Left ventricle myocardium superior (tissue), 1 donor: ENCODE results near the gene METTL16. TPM values are rescaled to one million over a fixed set of nuclear protein-coding genes. Genes with fewer than 3 reads are reported as not detected.
A peak's percentile ranks its signal among the peaks of the same experiment; 100 is the strongest.
"Not testable (repeated sequence)": the region's sequence is repeated elsewhere in the genome, so short reads cannot be mapped to it uniquely, and the experiment has no call there.

ENCODE experiments used
- ATAC-seq: fragments of 200-7000 bp; cut with Tn5 transposase; one replicate; pipeline ENCODE4 v1.9.1; 2020; ENCODE audit warnings: mild to moderate bottlenecking, moderate library complexity
- DNase-seq: peaks from one replicate; pipeline ENCODE4 v3.0.0-alpha.2; 2020
- intact Hi-C: fragments of 100-400 bp; cut with micrococcal nuclease; formaldehyde crosslinking; loops from one replicate; pipeline ENCODE4 v1.11.0; 2022
- long read RNA-seq: library from polyadenylated mRNA; unstranded; transcript quantifications from one replicate; pipeline ENCODE4 v2.0.0, GENCODE V29; 2021
- total RNA-seq: library from RNA; stranded (reverse); fragmentation: NEBNext Ultra II Directional; extraction: Animal tissue kit (Norgen Biotek cat#: 25700); gene quantifications from one replicate; pipeline ENCODE4 v1.2.1, GENCODE V29; 2021
- donor health status: DM: no; HTN: yes; CAD: no; lungs with severe emphysema.

Gene METTL16, protein sequence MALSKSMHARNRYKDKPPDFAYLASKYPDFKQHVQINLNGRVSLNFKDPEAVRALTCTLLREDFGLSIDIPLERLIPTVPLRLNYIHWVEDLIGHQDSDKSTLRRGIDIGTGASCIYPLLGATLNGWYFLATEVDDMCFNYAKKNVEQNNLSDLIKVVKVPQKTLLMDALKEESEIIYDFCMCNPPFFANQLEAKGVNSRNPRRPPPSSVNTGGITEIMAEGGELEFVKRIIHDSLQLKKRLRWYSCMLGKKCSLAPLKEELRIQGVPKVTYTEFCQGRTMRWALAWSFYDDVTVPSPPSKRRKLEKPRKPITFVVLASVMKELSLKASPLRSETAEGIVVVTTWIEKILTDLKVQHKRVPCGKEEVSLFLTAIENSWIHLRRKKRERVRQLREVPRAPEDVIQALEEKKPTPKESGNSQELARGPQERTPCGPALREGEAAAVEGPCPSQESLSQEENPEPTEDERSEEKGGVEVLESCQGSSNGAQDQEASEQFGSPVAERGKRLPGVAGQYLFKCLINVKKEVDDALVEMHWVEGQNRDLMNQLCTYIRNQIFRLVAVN
- 21.5 TPM for total RNA-seq
- long read RNA-seq, full-length matches to known transcripts: 1 of 5 reads
- long read RNA-seq, partial matches to known transcripts: 0 of 5 reads
- long read RNA-seq, other reads (novel, unspliced or antisense): 4 of 5 reads

DNA sequence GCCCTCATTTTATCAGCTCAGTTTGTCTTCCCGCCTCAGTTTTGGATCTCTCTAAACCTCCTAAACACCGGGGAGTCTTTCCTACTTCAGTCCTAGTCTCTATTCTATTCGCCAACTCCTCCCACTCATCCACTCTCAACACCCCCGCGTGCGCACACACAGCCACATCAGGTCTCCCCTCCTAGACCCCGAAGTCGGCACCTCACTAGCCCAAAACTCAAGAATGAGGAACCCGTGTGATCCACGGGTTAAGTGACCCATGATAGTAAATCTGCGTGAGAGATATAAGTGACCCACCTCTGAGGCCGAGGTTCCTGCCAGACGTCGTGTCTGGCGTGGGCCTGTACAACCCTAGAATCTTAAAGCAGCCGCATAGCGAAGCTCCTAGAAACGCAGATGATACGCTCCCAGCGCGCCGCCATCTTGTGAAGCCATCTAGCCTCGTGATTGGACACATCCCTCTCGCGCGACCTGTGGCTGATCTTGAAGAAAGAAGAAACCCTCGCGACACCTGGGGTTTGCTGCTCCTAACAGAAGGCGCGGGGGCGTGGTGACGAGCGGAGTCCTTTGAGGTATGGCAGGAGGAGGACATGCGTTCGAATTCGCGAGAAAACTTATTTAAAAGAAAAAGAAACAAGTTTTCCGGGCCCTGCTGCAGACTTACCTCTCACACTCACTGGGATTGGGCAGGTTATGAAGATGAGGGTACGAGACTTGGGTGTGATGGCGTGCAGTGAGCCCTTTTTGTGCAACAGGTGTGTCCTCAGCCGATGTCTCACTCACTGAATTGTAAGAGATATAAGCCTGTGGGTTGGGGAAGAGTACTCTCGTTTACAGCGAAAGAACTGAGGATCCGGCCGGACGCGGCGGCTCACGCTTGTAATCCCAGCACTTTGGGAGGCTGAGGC is at the start of gene METTL16:
METTL16 (minus strand) TSS at position 427 of the 908 bp plus-strand sequence. CDS start 9,557 bp downstream, outside the sequence.
- intact Hi-C loops: no loop called here
- peak; percentile 100 for ATAC-seq
- peak; percentile 98 for DNase-seq

- intact Hi-C loops: no loop called here
- ATAC-seq (no peak), DNase-seq (no peak)
Measured at GRCh38 chr17:2560658-2561057, 49.0 kb upstream of the METTL16 start.

- intact Hi-C loops: no loop called here
- ATAC-seq: no peak
- no peak for DNase-seq
Measured at GRCh38 chr17:2551928-2552327, 40.2 kb upstream of the METTL16 start.

DNA sequence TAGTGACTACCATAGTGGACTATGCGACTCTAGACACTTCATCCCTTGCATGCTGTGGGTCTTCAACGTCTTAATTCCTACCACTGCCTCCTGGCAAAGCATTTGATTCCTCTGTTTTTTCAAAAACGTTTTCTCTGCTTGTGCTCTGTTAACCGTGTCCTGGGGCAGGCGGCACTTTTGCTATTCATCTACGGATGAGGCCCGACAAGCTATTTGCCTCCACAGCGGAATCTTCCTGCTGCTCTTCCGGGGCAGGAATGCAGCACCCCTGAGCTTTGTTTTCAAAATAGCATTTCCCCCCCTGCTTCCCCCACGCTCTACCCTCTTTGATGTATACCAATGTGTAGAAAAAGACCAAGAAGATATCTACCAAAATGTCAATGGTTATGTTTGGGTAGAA is 39.8 kb upstream of the METTL16 start:
- DNase-seq (no peak), ATAC-seq (no peak)
- intact Hi-C loops: no loop called here

- DNase-seq: no peak
- no peak for ATAC-seq
- intact Hi-C loops: no loop called here
Measured at GRCh38 chr17:2549392-2550211, 37.9 kb upstream of the METTL16 start.

DNA sequence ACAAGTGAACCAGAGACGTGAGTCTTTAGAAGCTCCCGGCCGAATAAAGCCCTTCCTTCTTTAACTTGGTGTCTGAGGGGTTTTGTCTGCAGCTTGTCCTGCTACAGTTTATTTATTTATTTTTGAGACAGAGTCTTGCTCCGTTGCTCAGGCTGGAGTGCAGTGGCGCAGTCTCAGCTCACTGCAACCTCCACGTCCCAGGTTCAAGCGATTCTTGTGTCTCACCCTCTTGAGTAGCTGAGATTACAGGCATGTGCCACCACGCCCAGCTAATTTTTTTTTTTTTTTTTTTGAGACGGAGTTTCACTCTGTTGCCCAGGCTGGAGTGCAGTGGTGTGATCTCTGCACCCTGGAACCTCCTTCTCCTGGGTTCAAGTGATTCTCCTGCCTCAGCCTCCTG is 36.3 kb upstream of the METTL16 start:
- ATAC-seq, intact Hi-C loops, DNase-seq: not testable (repeated sequence)

DNA sequence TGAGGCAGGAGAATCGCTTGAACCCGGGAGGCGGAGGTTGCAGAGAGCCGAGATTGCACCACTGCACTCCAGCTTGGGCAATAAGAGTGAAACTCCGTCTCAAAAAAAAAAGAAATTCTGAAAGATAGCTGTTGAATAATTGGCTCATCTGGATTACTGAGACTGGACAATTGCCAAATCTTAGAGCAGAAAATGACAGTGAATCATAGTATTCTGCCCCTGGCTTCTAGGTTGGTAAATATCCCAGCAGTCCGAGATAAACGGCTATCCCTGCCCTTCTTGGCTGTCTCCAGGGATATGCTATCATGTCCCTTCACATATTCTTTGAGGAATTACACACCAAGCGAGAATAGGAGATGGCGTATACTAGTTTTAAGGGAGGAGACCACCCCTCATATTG is 35.5 kb upstream of the METTL16 start:
- ATAC-seq (no peak), DNase-seq (no peak)
- intact Hi-C loops: no loop called here

GRCh38 chr17:2545393-2545792 is 33.7 kb upstream of the METTL16 start:
- intact Hi-C loops: no loop called here
- ATAC-seq: peak; percentile 95
- DNase-seq: peak; percentile 65

DNA sequence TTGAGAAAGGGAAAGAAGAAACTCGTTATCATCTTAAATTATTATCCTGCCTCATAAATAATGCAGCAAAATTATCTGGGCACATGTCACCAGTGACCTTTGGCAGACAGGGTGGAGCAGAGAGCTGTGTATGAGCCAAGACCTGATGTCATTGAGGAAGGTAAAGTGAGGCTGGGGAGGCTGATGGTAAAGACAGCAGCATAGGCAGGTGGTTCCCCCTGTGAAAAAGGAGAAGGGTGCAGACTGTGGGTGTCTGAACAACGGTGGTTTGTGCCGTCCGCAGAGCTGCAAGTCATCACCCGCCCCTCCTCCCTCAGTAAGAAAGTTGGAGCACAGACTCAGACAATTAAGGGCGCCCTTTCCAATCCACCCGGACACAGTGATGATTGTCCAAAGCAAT is 30.8 kb upstream of the METTL16 start:
- no peak for DNase-seq
- no peak for ATAC-seq
- intact Hi-C loops: no loop called here

- ATAC-seq (no peak), DNase-seq (no peak)
- intact Hi-C loops: no loop called here
Measured at GRCh38 chr17:2542056-2542455, 30.4 kb upstream of the METTL16 start.

- DNase-seq, intact Hi-C loops: not testable (repeated sequence)
- ATAC-seq: peak; percentile 57
Measured at GRCh38 chr17:2537579-2537978, 25.9 kb upstream of the METTL16 start.

DNA sequence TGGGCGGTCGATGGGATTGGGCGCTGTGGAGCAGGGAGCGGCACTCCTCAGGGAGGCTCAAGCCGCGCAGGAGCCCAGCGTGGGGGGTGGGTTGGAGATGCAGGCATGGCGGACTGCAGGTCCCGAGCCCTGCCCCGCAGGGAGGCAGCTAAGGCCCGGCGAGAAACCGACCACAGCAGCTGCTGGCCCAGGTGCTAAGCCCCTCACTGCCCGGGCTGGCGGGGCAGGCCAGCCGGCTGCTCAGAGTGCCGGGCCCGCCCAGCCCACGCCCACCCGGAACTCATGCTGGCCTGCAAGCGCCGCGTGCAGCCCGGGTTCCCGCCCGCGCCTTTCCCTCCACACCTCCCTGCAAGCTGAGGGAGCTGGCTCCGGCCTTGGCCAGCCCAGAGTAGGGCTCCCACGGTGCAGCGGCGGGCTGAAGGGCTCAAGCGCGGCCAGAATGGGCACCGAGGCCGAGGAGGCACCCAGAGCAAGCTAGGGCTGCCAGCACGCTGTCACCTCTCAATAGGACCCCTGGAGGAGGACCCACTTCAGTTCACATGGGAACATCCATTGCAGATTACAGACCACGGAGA is 20.5 kb upstream of the METTL16 start:
- DNase-seq (no peak), ATAC-seq (no peak)
- intact Hi-C loops: no loop called here

GRCh38 chr17:2531243-2531954 is 19.7 kb upstream of the METTL16 start:
- ATAC-seq, intact Hi-C loops, DNase-seq: not testable (repeated sequence)

DNA sequence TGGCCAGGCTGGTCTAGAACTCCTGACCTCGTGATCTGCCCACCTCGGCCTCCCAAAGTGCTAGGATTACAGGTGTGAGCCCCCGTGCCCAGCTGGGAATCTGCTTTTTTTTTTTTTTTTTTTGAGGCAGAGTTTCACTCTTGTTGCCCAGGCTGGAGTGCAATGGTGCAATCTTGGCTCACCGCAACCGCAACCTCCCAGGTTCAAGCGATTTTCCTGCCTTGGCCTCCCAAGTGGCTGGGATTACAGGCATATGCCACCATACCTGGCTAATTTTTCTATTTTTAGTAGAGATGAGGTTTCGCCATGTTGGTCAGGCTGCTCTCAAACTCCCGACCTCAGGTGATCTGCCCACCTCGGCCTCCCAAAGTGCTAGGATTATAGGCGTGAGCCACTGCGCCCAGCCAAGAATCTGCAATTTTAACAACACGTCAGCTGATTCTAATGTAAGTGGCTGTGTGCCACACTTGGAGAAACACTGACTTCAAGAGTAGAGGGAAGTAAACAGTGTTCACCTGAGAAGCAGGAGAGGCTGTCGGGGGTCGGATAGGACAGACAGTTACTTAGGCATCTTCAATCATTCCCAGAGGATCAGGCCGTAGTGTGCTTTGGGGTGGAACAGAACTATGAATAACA is 10.2 kb upstream of the METTL16 start:
- intact Hi-C loops, ATAC-seq, DNase-seq: not testable (repeated sequence)

- DNase-seq: no peak
- intact Hi-C loops: no loop called here
- ATAC-seq: no peak
Measured at GRCh38 chr17:2521257-2521656, 9.6 kb upstream of the METTL16 start.

DNA sequence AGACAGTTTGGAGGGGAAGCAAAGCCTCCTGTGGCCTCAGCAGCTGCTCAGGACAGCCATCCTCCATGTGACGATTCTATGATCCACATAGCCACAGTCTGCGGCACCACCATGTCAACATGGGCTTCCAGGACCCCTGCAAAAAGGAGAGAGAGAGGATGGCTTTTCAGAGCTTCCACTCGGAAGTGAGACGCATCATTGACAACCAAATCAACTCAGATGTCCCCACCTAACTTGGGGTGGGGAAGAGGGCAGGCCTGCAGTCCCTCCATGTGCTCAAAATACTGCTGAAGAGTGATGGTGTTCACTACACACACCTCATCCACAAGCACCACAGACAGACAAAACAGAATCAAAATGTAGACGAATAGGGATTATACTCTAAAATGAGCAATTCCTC is 5.9 kb upstream of the METTL16 start:
- ATAC-seq (no peak), DNase-seq (no peak)
- intact Hi-C loops: no loop called here

GRCh38 chr17:2511138-2511461 is 588 bp downstream of the METTL16 start:
- ATAC-seq (no peak), DNase-seq (no peak)
- intact Hi-C loops: no loop called here

DNA sequence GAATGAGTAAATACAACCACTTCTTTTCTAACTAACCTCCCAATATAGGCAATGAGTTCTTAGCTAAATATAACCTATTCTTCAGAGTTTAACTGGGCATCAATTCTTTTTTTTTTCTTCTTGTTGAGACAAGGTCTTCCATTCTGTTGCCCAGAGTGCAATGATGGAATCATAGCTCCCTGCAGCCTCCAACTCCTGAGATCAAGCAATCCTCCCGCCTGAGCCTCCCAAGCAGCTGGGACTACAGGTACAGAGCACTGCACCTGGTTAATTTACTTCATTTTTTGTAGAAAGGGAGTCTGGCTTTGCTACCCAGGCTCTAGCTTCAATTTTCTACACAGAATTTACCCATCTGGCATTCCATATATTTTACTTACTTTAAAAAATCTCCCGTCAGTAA is 1.1 kb downstream of the METTL16 start:
- intact Hi-C loops: no loop called here
- DNase-seq (no peak), ATAC-seq (no peak)
